ENCODE data around the gene NKIRAS2. TPM values are rescaled to one million over a fixed set of nuclear protein-coding genes. Genes with fewer than 3 reads are reported as not detected.
A peak's percentile ranks its signal among the peaks of the same experiment; 100 is the strongest.

Gene NKIRAS2
- total and polyA plus RNA-seq, 2 of the 13 experiments (the other 11 are each of a cell fraction or from before 2014, with no cell fraction given), result 27.9 to 42.0 TPM

DNA sequence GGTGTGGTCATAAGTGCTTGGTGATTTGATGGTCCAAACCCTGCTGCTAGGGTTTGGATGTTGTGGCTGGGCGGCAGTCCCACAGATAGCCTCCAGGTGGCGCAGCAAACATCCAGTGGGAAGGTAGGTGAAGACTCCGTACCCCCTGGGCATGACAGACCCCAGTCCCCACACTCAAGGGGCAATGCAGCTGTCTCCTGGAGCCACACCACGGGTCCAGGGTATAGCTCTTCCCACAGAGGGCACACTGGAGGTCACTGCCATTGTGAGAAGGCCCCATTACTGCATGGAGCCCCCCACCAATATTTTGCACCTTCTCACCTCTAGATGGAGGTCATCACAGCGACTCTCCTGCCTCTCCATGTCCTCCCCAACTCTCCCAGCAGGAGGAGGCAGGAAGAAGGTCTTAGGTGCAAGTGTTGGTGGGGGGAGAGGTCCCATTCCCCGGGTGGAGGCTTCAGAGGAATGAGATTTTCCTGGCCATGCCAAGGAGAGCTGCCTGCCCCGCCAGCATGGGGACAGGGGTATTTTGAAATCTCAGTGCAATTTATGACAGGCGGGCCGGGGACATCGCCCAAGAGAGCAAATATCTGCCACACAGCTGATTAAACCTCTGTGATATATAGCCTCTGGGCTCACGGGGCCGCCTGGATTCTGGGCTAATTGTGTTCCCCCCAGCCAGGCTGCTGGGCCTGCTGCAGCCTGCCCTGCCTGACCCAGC is 47.6 kb downstream of the NKIRAS2 start (continued):
- TF ChIP-seq ZNF350 (CRISPR knock-in tag; IDR thresholded peaks at IDR 0.05; ENCODE audit: borderline replicate concordance, low read depth) (peak; percentile 39; the same call in 1 of the 2 replicates), ZNF180 (CRISPR knock-in tag; IDR thresholded peaks at IDR 0.05; ENCODE audit: borderline replicate concordance, low read depth) (no peak), ZNF20 (CRISPR knock-in tag; IDR thresholded peaks at IDR 0.05) (no peak), CCAR2 (optimal IDR thresholded peaks at IDR 0.05; ENCODE audit: low read depth, low read length) (no peak), ZNF496 (CRISPR knock-in tag; IDR thresholded peaks at IDR 0.05; ENCODE audit: insufficient replicate concordance) (no peak), U2AF1 (optimal IDR thresholded peaks at IDR 0.05; ENCODE audit: low read depth, low read length) (no peak), KDM5A (IDR thresholded peaks at IDR 0.05; ENCODE audit: borderline replicate concordance, low read length) (no peak), CENPX (CRISPR knock-in tag; IDR thresholded peaks at IDR 0.05) (no peak), NFKB2 (CRISPR knock-in tag; IDR thresholded peaks at IDR 0.05; ENCODE audit: borderline replicate concordance) (peak; percentile 49; the same call in 1 of the 2 replicates), ZNF563 (CRISPR knock-in tag; IDR thresholded peaks at IDR 0.05) (no peak), SAP130 (CRISPR knock-in tag; IDR thresholded peaks at IDR 0.05; ENCODE audit: low read depth) (no peak), ZFP36L1 (CRISPR knock-in tag; IDR thresholded peaks at IDR 0.05) (no peak)
- TF ChIP-seq, protein P1, sequence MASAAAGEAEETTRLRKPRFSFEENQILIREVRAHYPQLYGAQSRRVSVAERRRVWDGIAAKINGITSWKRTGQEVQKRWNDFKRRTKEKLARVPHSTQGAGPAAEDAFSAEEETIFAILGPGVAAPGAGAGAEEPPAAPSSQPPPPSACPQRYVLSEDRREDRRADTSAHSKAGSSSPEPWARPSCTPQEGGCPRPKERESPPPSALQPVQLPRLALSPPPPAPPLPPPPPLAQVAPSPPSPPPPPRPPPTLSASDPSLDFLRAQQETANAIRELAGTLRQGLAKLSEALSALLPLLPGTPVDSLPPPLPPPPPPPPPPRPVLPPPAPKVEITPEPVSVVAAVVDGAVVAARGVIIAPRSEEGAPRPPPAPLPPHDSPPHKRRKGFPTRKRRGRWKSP (CRISPR knock-in tag; IDR thresholded peaks at IDR 0.05), result no peak
- TF ChIP-seq, protein P2, sequence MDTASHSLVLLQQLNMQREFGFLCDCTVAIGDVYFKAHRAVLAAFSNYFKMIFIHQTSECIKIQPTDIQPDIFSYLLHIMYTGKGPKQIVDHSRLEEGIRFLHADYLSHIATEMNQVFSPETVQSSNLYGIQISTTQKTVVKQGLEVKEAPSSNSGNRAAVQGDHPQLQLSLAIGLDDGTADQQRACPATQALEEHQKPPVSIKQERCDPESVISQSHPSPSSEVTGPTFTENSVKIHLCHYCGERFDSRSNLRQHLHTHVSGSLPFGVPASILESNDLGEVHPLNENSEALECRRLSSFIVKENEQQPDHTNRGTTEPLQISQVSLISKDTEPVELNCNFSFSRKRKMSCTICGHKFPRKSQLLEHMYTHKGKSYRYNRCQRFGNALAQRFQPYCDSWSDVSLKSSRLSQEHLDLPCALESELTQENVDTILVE (CRISPR knock-in tag; IDR thresholded peaks at IDR 0.05), result no peak; the same call in 1 of the 2 replicates
- TF ChIP-seq, protein P3, sequence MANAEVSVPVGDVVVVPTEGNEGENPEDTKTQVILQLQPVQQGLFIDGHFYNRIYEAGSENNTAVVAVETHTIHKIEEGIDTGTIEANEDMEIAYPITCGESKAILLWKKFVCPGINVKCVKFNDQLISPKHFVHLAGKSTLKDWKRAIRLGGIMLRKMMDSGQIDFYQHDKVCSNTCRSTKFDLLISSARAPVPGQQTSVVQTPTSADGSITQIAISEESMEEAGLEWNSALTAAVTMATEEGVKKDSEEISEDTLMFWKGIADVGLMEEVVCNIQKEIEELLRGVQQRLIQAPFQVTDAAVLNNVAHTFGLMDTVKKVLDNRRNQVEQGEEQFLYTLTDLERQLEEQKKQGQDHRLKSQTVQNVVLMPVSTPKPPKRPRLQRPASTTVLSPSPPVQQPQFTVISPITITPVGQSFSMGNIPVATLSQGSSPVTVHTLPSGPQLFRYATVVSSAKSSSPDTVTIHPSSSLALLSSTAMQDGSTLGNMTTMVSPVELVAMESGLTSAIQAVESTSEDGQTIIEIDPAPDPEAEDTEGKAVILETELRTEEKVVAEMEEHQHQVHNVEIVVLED (CRISPR knock-in tag; IDR thresholded peaks at IDR 0.05; ENCODE audit: borderline replicate concordance), result no peak
- TF ChIP-seq, protein P4, sequence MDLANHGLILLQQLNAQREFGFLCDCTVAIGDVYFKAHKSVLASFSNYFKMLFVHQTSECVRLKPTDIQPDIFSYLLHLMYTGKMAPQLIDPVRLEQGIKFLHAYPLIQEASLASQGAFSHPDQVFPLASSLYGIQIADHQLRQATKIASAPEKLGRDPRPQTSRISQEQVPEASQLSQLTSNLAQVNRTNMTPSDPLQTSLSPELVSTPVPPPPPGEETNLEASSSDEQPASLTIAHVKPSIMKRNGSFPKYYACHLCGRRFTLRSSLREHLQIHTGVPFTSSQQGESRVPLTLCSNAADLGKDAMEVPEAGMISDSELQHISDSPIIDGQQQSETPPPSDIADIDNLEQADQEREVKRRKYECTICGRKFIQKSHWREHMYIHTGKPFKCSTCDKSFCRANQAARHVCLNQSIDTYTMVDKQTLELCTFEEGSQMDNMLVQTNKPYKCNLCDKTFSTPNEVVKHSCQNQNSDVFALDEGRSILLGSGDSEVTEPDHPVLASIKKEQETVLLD (CRISPR knock-in tag; IDR thresholded peaks at IDR 0.05; ENCODE audit: low read depth), result no peak
- TF ChIP-seq, protein P5, sequence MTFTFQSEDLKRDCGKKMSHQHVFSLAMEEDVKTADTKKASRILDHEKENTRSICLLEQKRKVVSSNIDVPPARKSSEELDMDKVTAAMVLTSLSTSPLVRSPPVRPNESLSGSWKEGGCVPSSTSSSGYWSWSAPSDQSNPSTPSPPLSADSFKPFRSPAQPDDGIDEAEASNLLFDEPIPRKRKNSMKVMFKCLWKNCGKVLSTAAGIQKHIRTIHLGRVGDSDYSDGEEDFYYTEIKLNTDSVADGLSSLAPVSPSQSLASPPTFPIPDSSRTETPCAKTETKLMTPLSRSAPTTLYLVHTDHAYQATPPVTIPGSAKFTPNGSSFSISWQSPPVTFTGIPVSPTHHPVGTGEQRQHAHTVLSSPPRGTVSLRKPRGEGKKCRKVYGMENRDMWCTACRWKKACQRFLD (CRISPR knock-in tag; IDR thresholded peaks at IDR 0.05; ENCODE audit: borderline replicate concordance), result 0 out of 2 replicates have a peak, but pooled peaks have one; percentile 17

All from HepG2 (cell line).